Mesenchymal stem cell (in vitro differentiated cells and primary cell): ENCODE data around the gene ATF6.

Experiments used
- DNase-seq: peaks from one replicate; pipeline ENCODE4 v3.0.0-alpha.2; 2013
- H2AFZ ChIP-seq: one replicate; pipeline ENCODE4 v1.6.1; 2013; ENCODE audit warnings: low read depth, mild to moderate bottlenecking, control low read depth, inconsistent platforms, low read length, moderate library complexity
- H2AK5ac ChIP-seq: 2 replicates; pipeline ENCODE4 v1.6.1; 2013; ENCODE audit warnings: low read length, moderate library complexity, mild to moderate bottlenecking, inconsistent platforms; ENCODE audit not compliant: severe bottlenecking
- H2BK120ac ChIP-seq: one replicate; pipeline ENCODE4 v1.6.1; 2013; ENCODE audit warnings: low read depth, mild to moderate bottlenecking, inconsistent platforms, low read length, moderate library complexity
- H2BK12ac ChIP-seq, 2 experiments: one replicate each; pipeline ENCODE4 v1.6.1; 2013; ENCODE audit warnings: inconsistent platforms in 2 of 2, low read length in 2 of 2, mild to moderate bottlenecking in 2 of 2, moderate library complexity in 2 of 2, control low read depth in 1 of 2
- H2BK15ac ChIP-seq: one replicate; pipeline ENCODE4 v1.6.1; 2013; ENCODE audit warnings: mild to moderate bottlenecking, low read depth, inconsistent platforms; ENCODE audit not compliant: poor library complexity, severe bottlenecking
- H2BK5ac ChIP-seq: 2 replicates; pipeline ENCODE4 v1.6.1; 2013; ENCODE audit warnings: low read depth, mild to moderate bottlenecking, low read length, control low read depth, inconsistent platforms; ENCODE audit not compliant: poor library complexity, severe bottlenecking
- H3K14ac ChIP-seq, 2 experiments: one replicate each; pipeline ENCODE4 v1.6.1; 2013; ENCODE audit warnings: inconsistent platforms in 2 of 2, low read length in 2 of 2, control low read depth in 1 of 2, mild to moderate bottlenecking in 1 of 2, moderate library complexity in 1 of 2
- H3K18ac ChIP-seq, 2 experiments: one replicate each; pipeline ENCODE4 v1.6.1; 2013; ENCODE audit warnings: inconsistent platforms in 2 of 2, low read length in 2 of 2, control low read depth in 1 of 2, low read depth in 1 of 2, mild to moderate bottlenecking in 1 of 2
- H3K23ac ChIP-seq, 2 experiments: one replicate each; pipeline ENCODE4 v1.6.1; 2013; ENCODE audit warnings: inconsistent platforms in 2 of 2, low read length in 2 of 2, mild to moderate bottlenecking in 2 of 2, moderate library complexity in 2 of 2, control low read depth in 1 of 2
- H3K27ac ChIP-seq: 2 replicates; pipeline ENCODE4 v1.5.1; 2013; ENCODE audit warnings: mild to moderate bottlenecking, moderate library complexity, low read length, control low read depth, inconsistent platforms; ENCODE audit not compliant: poor library complexity, severe bottlenecking
- H3K27me3 ChIP-seq, 2 experiments: 2 replicates each; pipeline versions ENCODE4 v1.6.1 to v1.7.0; 2013; ENCODE audit warnings: low read length in 2 of 2, mild to moderate bottlenecking in 2 of 2, moderate library complexity in 2 of 2, control low read depth in 1 of 2, inconsistent platforms in 1 of 2; ENCODE audit not compliant: control insufficient read depth in 1 of 2, insufficient read depth in 1 of 2
- H3K36me3 ChIP-seq, 2 experiments: 2 replicates each; pipeline versions ENCODE4 v1.6.1 to v1.7.0; 2013; ENCODE audit warnings: low read length in 2 of 2, control low read depth in 1 of 2, inconsistent platforms in 1 of 2, low read depth in 1 of 2, mild to moderate bottlenecking in 1 of 2; ENCODE audit not compliant: insufficient read depth in 2 of 2, control insufficient read depth in 1 of 2
- H3K4ac ChIP-seq, 2 experiments: one replicate each; pipeline ENCODE4 v1.6.1; 2013; ENCODE audit warnings: inconsistent platforms in 2 of 2, low read length in 2 of 2, mild to moderate bottlenecking in 2 of 2, moderate library complexity in 2 of 2, control low read depth in 1 of 2, low read depth in 1 of 2
- H3K4me1 ChIP-seq: 2 replicates; pipeline ENCODE4 v1.6.1; 2013; ENCODE audit warnings: low read depth, low read length, control low read depth; ENCODE audit not compliant: control insufficient read depth, insufficient read depth
- H3K4me2 ChIP-seq: 2 replicates; pipeline ENCODE4 v1.6.1; 2013; ENCODE audit warnings: low read length, mild to moderate bottlenecking, inconsistent platforms; ENCODE audit not compliant: poor library complexity, severe bottlenecking
- H3K4me3 ChIP-seq, 2 experiments: 2 replicates each; pipeline versions ENCODE4 v1.5.1 to v1.7.0; 2013; ENCODE audit warnings: low read length in 2 of 2, mild to moderate bottlenecking in 2 of 2, control low read depth in 1 of 2, low read depth in 1 of 2; ENCODE audit not compliant: insufficient read depth in 1 of 2
- H3K79me1 ChIP-seq: replicated peaks from 2 replicates; pipeline ENCODE4 v1.6.1; 2013; ENCODE audit warnings: mild to moderate bottlenecking, control low read depth, low read length, inconsistent platforms; ENCODE audit not compliant: poor library complexity, severe bottlenecking
- H3K9ac ChIP-seq: 2 replicates; pipeline ENCODE4 v1.7.0; 2013; ENCODE audit warnings: mild to moderate bottlenecking, low read length, moderate library complexity
- H3K9me3 ChIP-seq: 2 replicates; pipeline ENCODE4 v1.7.0; 2013; ENCODE audit warnings: mild to moderate bottlenecking, low read length; ENCODE audit not compliant: control insufficient read depth
- H4K8ac ChIP-seq: one replicate; pipeline ENCODE4 v1.6.1; 2013; ENCODE audit warnings: inconsistent platforms, mild to moderate bottlenecking, low read length, moderate library complexity
- H4K91ac ChIP-seq: one replicate; pipeline ENCODE4 v1.6.1; 2013; ENCODE audit warnings: mild to moderate bottlenecking, low read length, inconsistent platforms
- WGBS: methylation state at CpG from one replicate; pipeline ENCODE4 v1.1.7; 2013; ENCODE audit warnings: mixed read lengths; 5-methylcytosine and 5-hydroxymethylcytosine counted together

ATF6 gene

GRCh38 chr1:161791904-161792655 is 26.0 kb downstream of the ATF6 start:
- Histone ChIP-seq H3K4ac (no peak overlapping the region), H2BK12ac (no peak overlapping the region), H2AFZ (no peak overlapping the region), H2BK15ac (no peak overlapping the region), H4K91ac (no peak overlapping the region), H2BK5ac (no peak overlapping the region), H3K9ac (peak overlapping the region; percentile 23), H3K14ac (no peak overlapping the region), H2AK5ac (no peak overlapping the region), H4K8ac (no peak overlapping the region), H2BK120ac (no peak overlapping the region), H3K23ac (no peak overlapping the region), H3K18ac (no peak overlapping the region), H3K9me3 (no peaks in the 10 kb centered on the region), H3K27ac (no peak overlapping the region), H3K4me3 (no peak overlapping the region), H3K36me3 (peaks cover 3 to 54% of the 10 kb centered on the region in 2 experiments), H3K4me1 (no peaks in the 10 kb centered on the region), H3K4me2 (no peak overlapping the region), H3K27me3 (no peaks in the 10 kb centered on the region), H3K79me1 (peaks cover 7% of the 10 kb centered on the region)
- DNase-seq: no peak
- WGBS: 85% methylated on average over 4 of the region's 5 CpGs

DNA sequence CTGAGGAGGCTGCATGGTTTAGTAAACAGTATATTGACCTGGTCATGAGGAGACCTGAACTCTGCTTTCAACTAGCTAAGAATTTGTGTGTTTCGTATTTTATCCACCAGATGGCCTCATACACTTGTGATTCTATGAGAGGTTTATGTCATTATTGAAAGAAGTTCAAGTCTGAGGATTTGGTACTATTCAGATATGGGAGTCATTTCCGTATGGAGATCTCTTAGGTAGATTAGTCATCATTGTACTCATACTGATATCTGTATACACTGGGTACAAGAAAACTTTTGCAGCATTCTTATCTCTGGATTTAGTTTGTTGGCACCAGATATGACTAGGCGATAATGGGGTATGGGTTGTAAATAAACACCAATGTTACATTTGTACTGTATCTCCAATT is 26.6 kb downstream of the ATF6 start:
- Histone ChIP-seq H3K9me3 (no peaks in the 10 kb centered on the region), H3K4ac (no peak overlapping the region), H3K14ac (no peak overlapping the region), H2BK15ac (no peak overlapping the region), H3K79me1 (peaks cover 5% of the 10 kb centered on the region), H3K18ac (no peak overlapping the region), H3K23ac (no peak overlapping the region), H2BK12ac (no peak overlapping the region), H3K4me3 (no peak overlapping the region), H4K91ac (no peak overlapping the region), H2AFZ (no peak overlapping the region), H3K27me3 (no peaks in the 10 kb centered on the region), H4K8ac (no peak overlapping the region), H3K4me2 (no peak overlapping the region), H2BK5ac (no peak overlapping the region), H3K27ac (no peak overlapping the region), H3K36me3 (peaks cover 0 to 55% of the 10 kb centered on the region in 2 experiments), H2BK120ac (no peak overlapping the region), H2AK5ac (no peak overlapping the region), H3K4me1 (no peaks in the 10 kb centered on the region), H3K9ac (no peak overlapping the region)
- DNase-seq: peak; percentile 80
- WGBS: 91% methylated on average over 1 of the region's 3 CpGs

DNA sequence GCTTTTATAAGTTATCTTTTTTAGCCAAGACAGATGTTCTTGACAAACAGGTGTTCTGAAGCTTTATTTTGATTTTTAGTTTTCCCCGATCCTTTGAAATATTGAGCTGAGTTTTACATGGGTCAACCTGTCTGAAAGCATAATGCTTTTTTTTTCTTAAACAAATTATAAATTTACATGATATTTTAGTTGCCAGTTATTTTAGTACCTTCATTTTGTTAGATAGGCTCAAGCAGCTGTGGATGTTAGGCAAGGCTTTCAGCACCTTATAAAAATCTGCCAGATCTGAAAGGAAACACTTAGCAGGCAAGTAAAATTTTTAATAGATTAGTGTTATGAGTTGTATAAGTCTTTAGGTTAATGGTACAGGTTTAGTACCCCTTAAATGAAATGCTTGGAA is 33.7 kb downstream of the ATF6 start:
- Histone ChIP-seq H4K91ac (no peak overlapping the region), H3K4me2 (no peak overlapping the region), H3K27ac (no peak overlapping the region), H3K36me3 (peaks cover 3 to 53% of the 10 kb centered on the region in 2 experiments), H2BK5ac (no peak overlapping the region), H2BK15ac (no peak overlapping the region), H3K4ac (no peak overlapping the region), H2BK120ac (no peak overlapping the region), H3K9me3 (no peaks in the 10 kb centered on the region), H2AK5ac (no peak overlapping the region), H2BK12ac (no peak overlapping the region), H2AFZ (no peak overlapping the region), H4K8ac (no peak overlapping the region), H3K27me3 (no peaks in the 10 kb centered on the region), H3K14ac (no peak overlapping the region), H3K79me1 (peaks cover 7% of the 10 kb centered on the region), H3K18ac (no peak overlapping the region), H3K4me1 (no peaks in the 10 kb centered on the region), H3K4me3 (no peak overlapping the region), H3K23ac (no peak overlapping the region), H3K9ac (no peak overlapping the region)
- DNase-seq: no peak
- WGBS: no CpG with 5 or more reads among the region's 1 CpG

DNA sequence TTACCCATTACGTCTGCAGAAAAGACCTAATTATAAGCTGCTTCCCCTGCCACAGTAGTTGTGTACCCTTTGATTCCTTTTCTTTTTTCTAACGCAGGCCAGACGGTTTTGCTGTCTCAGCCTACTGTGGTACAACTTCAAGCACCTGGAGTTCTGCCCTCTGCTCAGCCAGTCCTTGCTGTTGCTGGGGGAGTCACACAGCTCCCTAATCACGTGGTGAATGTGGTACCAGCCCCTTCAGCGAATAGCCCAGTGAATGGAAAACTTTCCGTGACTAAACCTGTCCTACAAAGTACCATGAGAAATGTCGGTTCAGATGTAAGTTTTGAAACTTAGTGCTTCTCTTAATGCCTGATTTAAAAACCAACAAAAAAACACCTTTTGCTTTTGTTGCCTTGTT is 35.8 kb downstream of the ATF6 start:
- no peak overlapping the region for H3K9ac ChIP-seq
- WGBS: 89% methylated on average over 6 of the region's 7 CpGs
- no peak overlapping the region for H3K27ac ChIP-seq
- H2BK5ac ChIP-seq: no peak overlapping the region
- H2AFZ ChIP-seq: no peak overlapping the region
- no peak overlapping the region for H3K4me2 ChIP-seq
- no peak overlapping the region for H2BK120ac ChIP-seq
- H3K9me3 ChIP-seq: no peaks in the 10 kb centered on the region
- no peaks in the 10 kb centered on the region for H3K27me3 ChIP-seq
- H3K14ac ChIP-seq: no peak overlapping the region
- no peak overlapping the region for H4K91ac ChIP-seq
- no peak overlapping the region for H2BK15ac ChIP-seq
- peaks cover 4% of the 10 kb centered on the region for H3K79me1 ChIP-seq
- H4K8ac ChIP-seq: no peak overlapping the region
- no peak overlapping the region for H3K4me3 ChIP-seq
- H3K36me3 ChIP-seq: peaks cover 3 to 34% of the 10 kb centered on the region in 2 experiments
- no peak overlapping the region for H3K23ac ChIP-seq
- H2BK12ac ChIP-seq: no peak overlapping the region
- H3K4ac ChIP-seq: no peak overlapping the region
- no peak for DNase-seq
- no peak overlapping the region for H2AK5ac ChIP-seq
- H3K4me1 ChIP-seq: no peaks in the 10 kb centered on the region
- H3K18ac ChIP-seq: no peak overlapping the region
